DND-41 (cell line): ENCODE measurements around the gene RAB7A.

Source experiments
- ATAC-seq: fragments of 200-7000 bp; cut with Tn5 transposase; 3 replicates; pipeline ENCODE4 v1.9.1; 2021; ENCODE audit warnings: low read depth; ENCODE audit not compliant: insufficient read depth
- DNase-seq: peaks from one replicate; pipeline ENCODE4 v3.0.0-alpha.2; 2020
- H2AFZ ChIP-seq: 2 replicates; pipeline ENCODE4 v1.6.0; 2012; ENCODE audit warnings: low read depth, low read length
- H3K27ac ChIP-seq: 2 replicates; pipeline ENCODE4 v1.5.1; 2012; ENCODE audit warnings: low read length, inconsistent platforms
- H3K27me3 ChIP-seq: fragments of 200-600 bp; sonication (generic); 2 replicates; pipeline ENCODE4 v1.6.0; 2012; ENCODE audit warnings: low read length, mild to moderate bottlenecking, inconsistent platforms; ENCODE audit not compliant: insufficient read depth, poor library complexity
- H3K36me3 ChIP-seq: 2 replicates; pipeline ENCODE4 v1.5.1; 2012; ENCODE audit warnings: low read length, inconsistent platforms; ENCODE audit not compliant: insufficient read depth
- H3K4me1 ChIP-seq: 2 replicates; pipeline ENCODE4 v1.5.1; 2012; ENCODE audit warnings: mild to moderate bottlenecking, low read length; ENCODE audit not compliant: insufficient read depth
- H3K4me2 ChIP-seq: 2 replicates; pipeline ENCODE4 v1.6.0; 2012; ENCODE audit warnings: mild to moderate bottlenecking, moderate library complexity, low read length, inconsistent platforms; ENCODE audit not compliant: insufficient read depth
- H3K4me3 ChIP-seq, 2 experiments: fragments of 200-600 bp in 1 of 2; shearing (Covaris generic) in 1 of 2; 2 replicates each; pipeline ENCODE4 v1.5.1; 2012 to 2016; ENCODE audit warnings: inconsistent platforms in 2 of 2, low read length in 2 of 2, mild to moderate bottlenecking in 2 of 2, low read depth in 1 of 2, moderate library complexity in 1 of 2
- H3K79me2 ChIP-seq: 2 replicates; pipeline ENCODE4 v1.6.0; 2012; ENCODE audit warnings: low read length, inconsistent platforms; ENCODE audit not compliant: insufficient read depth
- H3K9ac ChIP-seq: 2 replicates; pipeline ENCODE4 v1.6.0; 2012; ENCODE audit warnings: low read depth, mild to moderate bottlenecking, inconsistent platforms, low read length, moderate library complexity
- H3K9me3 ChIP-seq: 2 replicates; pipeline ENCODE4 v1.5.1; 2012; ENCODE audit warnings: low read length, moderate library complexity, mild to moderate bottlenecking, inconsistent platforms; ENCODE audit not compliant: insufficient read depth, severe bottlenecking
- H4K20me1 ChIP-seq: 2 replicates; pipeline ENCODE4 v1.6.0; 2012; ENCODE audit warnings: low read length; ENCODE audit not compliant: insufficient read depth
- CTCF ChIP-seq: IDR thresholded peaks from 2 replicates; pipeline ENCODE4 v1.5.1; 2012; ENCODE audit warnings: borderline replicate concordance, low read length, moderate library complexity, mild to moderate bottlenecking; ENCODE audit not compliant: poor library complexity, severe bottlenecking; ENCODE audit errors: extremely low read depth
- EZH2 ChIP-seq: IDR thresholded peaks from 3 replicates; pipeline ENCODE4 v1.6.1; 2012; ENCODE audit warnings: borderline replicate concordance, low read depth, mild to moderate bottlenecking, moderate library complexity, low read length, inconsistent platforms; ENCODE audit not compliant: severe bottlenecking

RAB7A gene

GRCh38 chr3:128853826-128854225, 127.8 kb downstream of the RAB7A start:
- no peak overlapping the region for H3K4me3 ChIP-seq
- DNase-seq (no peak), ATAC-seq (no peak)
- H3K36me3 ChIP-seq, result no peaks in the 10 kb centered on the region
- H3K79me2 ChIP-seq, result no peaks in the 10 kb centered on the region
- H3K9me3 ChIP-seq, result peaks cover 37% of the 10 kb centered on the region
- H3K27me3 ChIP-seq, result no peaks in the 10 kb centered on the region
- H4K20me1 ChIP-seq, result no peaks in the 10 kb centered on the region
- TF ChIP-seq EZH2, result no peak
- TF ChIP-seq CTCF, result no peak
- no peak overlapping the region for H3K27ac ChIP-seq
- H3K4me2 ChIP-seq, result no peak overlapping the region
- no peak overlapping the region for H2AFZ ChIP-seq
- no peak overlapping the region for H3K9ac ChIP-seq
- H3K4me1 ChIP-seq, result no peaks in the 10 kb centered on the region

GRCh38 chr3:128854475-128854874, 128.5 kb downstream of the RAB7A start:
- peaks cover 43% of the 10 kb centered on the region for H3K9me3 ChIP-seq

GRCh38 chr3:128855569-128855968, 129.6 kb downstream of the RAB7A start:
- Histone ChIP-seq H3K4me2 (no peak overlapping the region), H3K36me3 (peaks cover 5% of the 10 kb centered on the region; the same call in 1 of the 2 replicates), H3K4me1 (no peaks in the 10 kb centered on the region), H2AFZ (no peak overlapping the region), H3K9ac (no peak overlapping the region), H3K9me3 (peaks cover 54% of the 10 kb centered on the region), H3K4me3 (no peak overlapping the region), H3K27me3 (no peaks in the 10 kb centered on the region), H3K79me2 (no peaks in the 10 kb centered on the region), H3K27ac (no peak overlapping the region), H4K20me1 (no peaks in the 10 kb centered on the region)
- no peak for ATAC-seq
- DNase-seq, result no peak
- TF ChIP-seq CTCF, result no peak
- no peak for TF ChIP-seq EZH2

More at GRCh38 chr3:128854475-128854874, 128.5 kb downstream of the RAB7A start:
- no peak for TF ChIP-seq CTCF
- no peak for TF ChIP-seq EZH2
- Histone ChIP-seq H3K27me3 (no peaks in the 10 kb centered on the region), H3K4me1 (no peaks in the 10 kb centered on the region), H3K36me3 (no peaks in the 10 kb centered on the region), H4K20me1 (no peaks in the 10 kb centered on the region), H3K79me2 (no peaks in the 10 kb centered on the region), H3K9ac (no peak overlapping the region), H2AFZ (no peak overlapping the region), H3K4me2 (no peak overlapping the region), H3K4me3 (no peak overlapping the region), H3K27ac (no peak overlapping the region)
- no peak for DNase-seq
- ATAC-seq, result no peak

- Histone ChIP-seq H3K9ac (no peak overlapping the region), H2AFZ (no peak overlapping the region), H3K4me1 (no peaks in the 10 kb centered on the region), H3K4me3 (no peak overlapping the region), H3K36me3 (peaks cover 5% of the 10 kb centered on the region; the same call in 1 of the 2 replicates), H3K79me2 (no peaks in the 10 kb centered on the region), H3K27me3 (no peaks in the 10 kb centered on the region), H3K27ac (no peak overlapping the region), H3K9me3 (peaks cover 60% of the 10 kb centered on the region), H4K20me1 (no peaks in the 10 kb centered on the region), H3K4me2 (no peak overlapping the region)
- no peak for DNase-seq
- no peak for ATAC-seq
- TF ChIP-seq CTCF (no peak), EZH2 (no peak)
These were observed 132.2 kb downstream of the RAB7A start for GRCh38 chr3:128858167-128858566.
